ENCODE results near the gene ROR1. TPM values are rescaled to one million over a fixed set of nuclear protein-coding genes. Genes with fewer than 3 reads are reported as not detected.

ROR1 gene
- total RNA-seq, 1 experiment from 2014 or later, result 2.7 TPM

GRCh38 chr1:63782982-63783381, 9.2 kb downstream of the ROR1 start (continued):
- TF ChIP-seq REST (IDR thresholded peaks at IDR 0.05; ENCODE audit: low read depth), result no peak

- Histone ChIP-seq H2AFZ (ENCODE audit: low read depth, low read length, poor library complexity, severe bottlenecking) (no peak overlapping the region), H3K36me3 (ENCODE audit: control insufficient read depth in 1 of 2, insufficient read depth in 2 of 2, low read length in 2 of 2) (no peaks in the 10 kb centered on the region), H3K79me2 (ENCODE audit: insufficient read depth, low read length) (no peaks in the 10 kb centered on the region), H3K9me2 (ENCODE audit: insufficient read depth) (no peaks in the 10 kb centered on the region), H4K20me1 (ENCODE audit: insufficient read depth) (no peaks in the 10 kb centered on the region), H3K27ac (ENCODE audit: low read depth, low read length) (no peak overlapping the region), H3K4me3 (replicated peaks in 1 of 2; ENCODE audit: low read depth in 1 of 2, low read length in 2 of 2) (no peak overlapping the region), H3K9ac (ENCODE audit: low read length) (no peak overlapping the region), H3K4me2 (ENCODE audit: low read length) (no peak overlapping the region), H3K4me1 (ENCODE audit: control insufficient read depth in 1 of 2, insufficient read depth in 2 of 2, low read length in 2 of 2) (no peaks in the 10 kb centered on the region), H3K27me3 (ENCODE audit: insufficient read depth, low read length) (no peaks in the 10 kb centered on the region), H3K9me3 (ENCODE audit: control insufficient read depth in 1 of 2, insufficient read depth in 1 of 2, low read depth in 1 of 2, low read length in 2 of 2) (no peaks in the 10 kb centered on the region)
- no TSS peak for BruUV-seq (replicated peaks)
- ATAC-seq (no peak), DNase-seq (ENCODE audit: low read depth, low spot score) (no peak)
- TF ChIP-seq ELF1 (IDR thresholded peaks at IDR 0.05; ENCODE audit: borderline replicate concordance, low read depth) (no peak), SIN3A (IDR thresholded peaks at IDR 0.05; ENCODE audit: low read depth) (no peak), RAD21 (IDR thresholded peaks at IDR 0.05; ENCODE audit: low read depth) (no peak)
- RAD21 ChIA-PET (ENCODE audit: low non-redundant PET in 1 of 2, low total read pairs in 2 of 2, uncharacterized antibody in 2 of 2, unreplicated experiment in 2 of 2), result no interaction called here
- CTCF ChIA-PET, result no interaction called here
- POLR2A ChIA-PET, result no interaction called here
- intact Hi-C loops (cut with micrococcal nuclease), result no loop called here
These were observed 10.3 kb downstream of the ROR1 start for GRCh38 chr1:63784083-63784482.

Measured in HCT116 (cell line).